SU-DHL-6 (cell line): Measurements from ENCODE around the gene IFITM2.

ENCODE experiments used
- H2AFZ ChIP-seq: fragments of 200-600 bp; sonication (generic); 2 replicates; pipeline ENCODE4 v1.6.1; 2014; ENCODE audit warnings: low read depth, mild to moderate bottlenecking, moderate library complexity, mixed read lengths, antibody characterized with exemption, low read length; ENCODE audit not compliant: severe bottlenecking
- H3F3A ChIP-seq: fragments of 200-600 bp; shearing (Covaris generic); 2 replicates; pipeline ENCODE4 v1.6.0; 2016; ENCODE audit warnings: antibody characterized with exemption, mild to moderate bottlenecking; ENCODE audit not compliant: insufficient read depth
- H3K27ac ChIP-seq: fragments of 200-600 bp; sonication (generic); 2 replicates; pipeline ENCODE4 v1.5.1; 2016; ENCODE audit warnings: low read depth, mild to moderate bottlenecking, low read length, moderate library complexity, mixed read lengths
- H3K27me3 ChIP-seq: fragments of 200-600 bp; sonication (generic), shearing (Covaris generic); 2 replicates; pipeline ENCODE4 v1.6.0; 2014; ENCODE audit warnings: mild to moderate bottlenecking, low read length
- H3K36me3 ChIP-seq: fragments of 200-600 bp; sonication (generic); 2 replicates; pipeline ENCODE4 v1.6.1; 2014; ENCODE audit warnings: mild to moderate bottlenecking, low read length, mixed read lengths
- H3K4me2 ChIP-seq: fragments of 300-600, 200-600 bp; shearing (Covaris generic), sonication (generic); 2 replicates; pipeline ENCODE4 v1.6.0; 2014; ENCODE audit warnings: low read length, low read depth, mild to moderate bottlenecking; ENCODE audit not compliant: poor library complexity, severe bottlenecking
- H3K4me3 ChIP-seq: fragments of 200-600 bp; sonication (generic); 2 replicates; pipeline ENCODE4 v1.5.1; 2014; ENCODE audit warnings: antibody characterized with exemption, low read length, mild to moderate bottlenecking, mixed read lengths; ENCODE audit not compliant: insufficient read depth, poor library complexity, severe bottlenecking
- H3K79me2 ChIP-seq: fragments of 200-600 bp; sonication (generic); 2 replicates; pipeline ENCODE4 v1.6.1; 2014; ENCODE audit warnings: mild to moderate bottlenecking, low read length, moderate library complexity; ENCODE audit not compliant: insufficient read depth
- H3K9ac ChIP-seq: fragments of 200-600 bp; sonication (generic); 2 replicates; pipeline ENCODE4 v1.7.0; 2014; ENCODE audit warnings: mild to moderate bottlenecking, low read length
- H3K9me2 ChIP-seq: fragments of 200-600 bp; sonication (generic); replicated peaks from 2 replicates; pipeline ENCODE4 v1.6.1; 2014; ENCODE audit warnings: low read length; ENCODE audit not compliant: insufficient read depth
- H3K9me3 ChIP-seq: fragments of 200-600 bp; sonication (generic); 2 replicates; pipeline ENCODE4 v1.6.1; 2014; ENCODE audit warnings: low read length, mixed read lengths; ENCODE audit not compliant: insufficient read depth
- H4K20me1 ChIP-seq: fragments of 200-600 bp; sonication (generic); 2 replicates; pipeline ENCODE4 v1.6.1; 2014; ENCODE audit warnings: low read depth, mild to moderate bottlenecking, antibody characterized with exemption, low read length, moderate library complexity, mixed read lengths
- CTCF ChIP-seq: fragments of 200-600 bp; sonication (generic); IDR thresholded peaks from one replicate; pipeline ENCODE4 v1.5.1; 2017; ENCODE audit warnings: antibody characterized with exemption, mild to moderate bottlenecking, low read length, moderate library complexity; ENCODE audit not compliant: insufficient read depth, poor library complexity, severe bottlenecking
- EZH2phosphoT487 ChIP-seq: fragments of 200-600 bp; sonication (generic), shearing (Covaris generic); conservative IDR thresholded peaks from 2 replicates; pipeline ENCODE4 v1.6.1; 2018; ENCODE audit warnings: mild to moderate bottlenecking, antibody characterized with exemption, low read length, moderate library complexity, mixed read lengths

IFITM2 gene

GRCh38 chr11:282630-283360 is 24.8 kb upstream of the IFITM2 start:
- Histone ChIP-seq H3F3A (no peaks in the 10 kb centered on the region), H3K27me3 (no peaks in the 10 kb centered on the region), H3K4me2 (no peak overlapping the region)

GRCh38 chr11:283405-284104 is 24.1 kb upstream of the IFITM2 start:
- no peaks in the 10 kb centered on the region for H3K79me2 ChIP-seq
- no peak overlapping the region for H3K4me3 ChIP-seq
- TF ChIP-seq CTCF = no peak
- TF ChIP-seq EZH2phosphoT487 = no peak
- no peak overlapping the region for H3K4me2 ChIP-seq
- no peaks in the 10 kb centered on the region for H4K20me1 ChIP-seq
- H3K9me2 ChIP-seq = no peaks in the 10 kb centered on the region
- no peaks in the 10 kb centered on the region for H3K27me3 ChIP-seq
- no peaks in the 10 kb centered on the region for H3F3A ChIP-seq
- no peaks in the 10 kb centered on the region for H3K9me3 ChIP-seq
- no peak overlapping the region for H2AFZ ChIP-seq
- H3K9ac ChIP-seq = no peak overlapping the region
- no peak overlapping the region for H3K27ac ChIP-seq
- no peaks in the 10 kb centered on the region for H3K36me3 ChIP-seq

More at GRCh38 chr11:282630-283360, 24.8 kb upstream of the IFITM2 start:
- H4K20me1 ChIP-seq = no peaks in the 10 kb centered on the region
- no peak for TF ChIP-seq CTCF
- TF ChIP-seq EZH2phosphoT487 = no peak
- H3K27ac ChIP-seq = no peak overlapping the region
- H3K9me3 ChIP-seq = no peaks in the 10 kb centered on the region
- no peaks in the 10 kb centered on the region for H3K36me3 ChIP-seq
- no peaks in the 10 kb centered on the region for H3K79me2 ChIP-seq
- H3K9me2 ChIP-seq = no peaks in the 10 kb centered on the region
- no peak overlapping the region for H3K4me3 ChIP-seq
- no peak overlapping the region for H3K9ac ChIP-seq
- H2AFZ ChIP-seq = no peak overlapping the region

- no peak overlapping the region for H2AFZ ChIP-seq
- no peaks in the 10 kb centered on the region for H3K9me2 ChIP-seq
- TF ChIP-seq EZH2phosphoT487 (no peak), CTCF (no peak)
- no peak overlapping the region for H3K4me2 ChIP-seq
- H3K4me3 ChIP-seq = no peak overlapping the region
- H3K79me2 ChIP-seq = no peaks in the 10 kb centered on the region
- H3K27ac ChIP-seq = no peak overlapping the region
- no peaks in the 10 kb centered on the region for H3K9me3 ChIP-seq
- no peak overlapping the region for H3K9ac ChIP-seq
- no peaks in the 10 kb centered on the region for H3F3A ChIP-seq
- H3K36me3 ChIP-seq = no peaks in the 10 kb centered on the region
- no peaks in the 10 kb centered on the region for H3K27me3 ChIP-seq
- H4K20me1 ChIP-seq = no peaks in the 10 kb centered on the region
These were observed 23.3 kb upstream of the IFITM2 start for GRCh38 chr11:284105-285020.
